ENCODE measurements around the gene RAB3A. TPM values are rescaled to one million over a fixed set of nuclear protein-coding genes. Genes with fewer than 3 reads are reported as not detected.

RAB3A gene
- total RNA-seq, 4 donors from 2014 or later = 0.30 to 0.76 (median 0.44) TPM; not detected in 1

DNA sequence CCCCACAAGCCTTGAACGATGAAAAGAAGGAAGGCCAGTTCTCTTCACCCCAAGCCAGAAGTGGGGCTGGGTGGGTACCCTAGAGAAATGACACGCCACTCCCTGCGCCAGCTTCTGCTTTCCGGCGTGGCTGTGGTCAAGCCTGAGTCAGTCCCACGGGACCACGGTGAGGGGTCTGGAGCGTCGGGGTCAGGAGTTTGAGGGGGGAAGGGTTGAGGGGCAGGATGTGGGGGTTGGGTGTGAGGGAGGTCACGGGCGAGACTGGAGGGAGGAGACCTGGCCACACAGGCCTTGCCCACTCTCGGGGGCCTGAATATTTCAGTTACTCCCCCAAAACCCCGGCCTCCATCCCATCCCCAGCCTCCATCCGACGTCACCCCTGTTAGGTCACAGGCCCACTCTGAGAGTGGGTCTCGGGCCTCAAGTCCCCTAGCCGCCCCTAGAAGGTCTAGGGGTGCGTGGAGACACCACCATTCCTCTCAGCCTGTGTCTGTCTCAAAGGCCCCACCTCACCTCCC lies 30.7 kb downstream of the RAB3A start:
- intact Hi-C loops (cut with DNase I) = no loop called here
- peak overlapping the region; percentile 60 to 74 (median 66) for H3K4me3 ChIP-seq

DNA sequence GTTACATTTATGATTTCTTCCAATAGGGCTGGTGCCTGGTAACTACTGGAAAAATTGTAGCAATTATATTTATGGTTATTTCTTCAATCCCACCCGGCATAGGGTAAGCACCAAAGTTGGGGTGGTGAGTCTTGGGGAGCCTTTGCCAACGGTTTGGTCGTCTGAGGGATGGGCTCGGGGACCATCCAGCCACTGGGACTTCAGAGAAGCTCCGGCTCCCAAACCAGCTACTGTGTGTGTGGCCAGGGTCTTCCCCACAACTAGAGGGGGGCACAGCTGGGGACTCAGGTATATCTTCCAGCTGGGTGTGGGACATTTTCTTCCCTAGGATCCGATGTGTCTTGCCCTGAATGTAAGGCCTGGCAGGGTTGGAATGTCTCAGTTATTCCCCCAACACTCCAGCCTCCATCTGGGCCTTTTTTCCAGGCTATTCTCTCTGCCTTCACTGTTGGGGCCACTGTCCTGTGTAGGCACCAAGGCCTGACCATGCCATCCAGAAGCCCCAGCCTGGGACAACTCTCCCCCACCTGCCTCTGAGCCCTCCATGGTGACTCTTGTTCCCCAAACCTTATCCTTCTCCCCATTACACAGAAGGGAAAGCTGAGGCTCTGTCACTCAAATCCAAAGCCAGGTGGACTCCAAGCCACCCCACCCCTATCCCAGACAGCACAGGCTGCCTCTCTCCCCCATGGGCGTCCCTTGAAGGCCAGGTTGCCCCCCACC lies 31.4 kb downstream of the RAB3A start:
- H3K36me3 ChIP-seq = peaks cover 8 to 34% (median 10%) of the 10 kb centered on the region in 3 donors
- H3K4me3 ChIP-seq = no peak overlapping the region
- 82 to 86% methylated on average over 6 to 7 of the region's 7 CpGs for whole genome bisulfite sequencing, 2 donors
- H3K27me3 ChIP-seq = no peaks in the 10 kb centered on the region
- peak overlapping the region; percentile 67 to 80 (median 72) for H3K27ac ChIP-seq
- no peak for TF ChIP-seq POLR2A (IDR thresholded peaks at IDR 0.05)
- TF ChIP-seq, protein P1, sequence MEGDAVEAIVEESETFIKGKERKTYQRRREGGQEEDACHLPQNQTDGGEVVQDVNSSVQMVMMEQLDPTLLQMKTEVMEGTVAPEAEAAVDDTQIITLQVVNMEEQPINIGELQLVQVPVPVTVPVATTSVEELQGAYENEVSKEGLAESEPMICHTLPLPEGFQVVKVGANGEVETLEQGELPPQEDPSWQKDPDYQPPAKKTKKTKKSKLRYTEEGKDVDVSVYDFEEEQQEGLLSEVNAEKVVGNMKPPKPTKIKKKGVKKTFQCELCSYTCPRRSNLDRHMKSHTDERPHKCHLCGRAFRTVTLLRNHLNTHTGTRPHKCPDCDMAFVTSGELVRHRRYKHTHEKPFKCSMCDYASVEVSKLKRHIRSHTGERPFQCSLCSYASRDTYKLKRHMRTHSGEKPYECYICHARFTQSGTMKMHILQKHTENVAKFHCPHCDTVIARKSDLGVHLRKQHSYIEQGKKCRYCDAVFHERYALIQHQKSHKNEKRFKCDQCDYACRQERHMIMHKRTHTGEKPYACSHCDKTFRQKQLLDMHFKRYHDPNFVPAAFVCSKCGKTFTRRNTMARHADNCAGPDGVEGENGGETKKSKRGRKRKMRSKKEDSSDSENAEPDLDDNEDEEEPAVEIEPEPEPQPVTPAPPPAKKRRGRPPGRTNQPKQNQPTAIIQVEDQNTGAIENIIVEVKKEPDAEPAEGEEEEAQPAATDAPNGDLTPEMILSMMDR (IDR thresholded peaks at IDR 0.05) = no peak
- no peaks in the 10 kb centered on the region for H3K9me3 ChIP-seq
- peaks cover 7 to 39% (median 14%) of the 10 kb centered on the region in 3 donors for H3K4me1 ChIP-seq
- DNase-seq = no peak
- intact Hi-C loops (cut with DNase I) = no loop called here

More for the DNA sequence above, 30.7 kb downstream of the RAB3A start:
- no peak for TF ChIP-seq POLR2A (IDR thresholded peaks at IDR 0.05)
- TF ChIP-seq, protein P1 (IDR thresholded peaks at IDR 0.05) = no peak
- 41 to 60% methylated on average over 2 to 5 of the region's 18 CpGs for whole genome bisulfite sequencing, 2 donors
- no peak for DNase-seq
- Histone ChIP-seq H3K9me3 (no peaks in the 10 kb centered on the region), H3K36me3 (peaks cover 7 to 33% (median 10%) of the 10 kb centered on the region in 3 donors), H3K27me3 (no peaks in the 10 kb centered on the region), H3K4me1 (peaks cover 7 to 39% (median 14%) of the 10 kb centered on the region in 3 donors), H3K27ac (peak overlapping the region; percentile 67 to 80 (median 72))

DNA sequence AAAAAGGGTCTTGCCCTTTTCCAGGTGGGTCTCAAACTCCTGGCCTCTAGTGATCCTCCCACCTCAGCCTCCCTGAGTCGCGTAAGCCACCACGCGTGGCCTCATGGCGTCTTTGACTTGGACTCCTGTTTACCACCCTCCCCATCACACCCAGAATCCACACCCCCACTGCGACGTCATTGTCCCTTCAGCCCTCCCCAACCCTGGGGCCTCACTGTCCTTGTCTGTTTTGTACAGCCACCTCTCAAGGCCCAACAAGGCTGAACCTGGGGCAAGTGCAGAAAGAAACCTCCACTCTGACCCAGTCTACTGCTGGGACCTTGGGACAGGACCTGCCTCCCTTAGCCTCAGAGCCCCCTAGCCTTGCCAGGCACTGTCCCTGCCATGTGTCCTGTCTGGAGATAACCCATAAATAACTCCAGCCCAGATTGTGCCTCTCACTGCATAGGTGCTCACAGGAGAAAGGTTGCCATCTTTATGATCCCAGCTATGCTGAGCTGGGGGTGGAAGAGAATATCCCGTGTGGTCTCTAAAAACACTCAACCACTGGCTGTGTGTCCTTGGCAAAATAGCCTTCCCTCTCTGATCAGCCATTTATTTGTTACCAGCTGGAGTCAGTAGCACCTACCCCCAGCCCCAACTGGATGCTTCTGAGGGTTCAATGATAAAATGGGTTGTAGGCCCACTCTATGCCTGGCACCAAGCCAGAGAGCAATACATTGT lies 32.1 kb downstream of the RAB3A start:
- intact Hi-C loops (cut with DNase I) = no loop called here

DNA sequence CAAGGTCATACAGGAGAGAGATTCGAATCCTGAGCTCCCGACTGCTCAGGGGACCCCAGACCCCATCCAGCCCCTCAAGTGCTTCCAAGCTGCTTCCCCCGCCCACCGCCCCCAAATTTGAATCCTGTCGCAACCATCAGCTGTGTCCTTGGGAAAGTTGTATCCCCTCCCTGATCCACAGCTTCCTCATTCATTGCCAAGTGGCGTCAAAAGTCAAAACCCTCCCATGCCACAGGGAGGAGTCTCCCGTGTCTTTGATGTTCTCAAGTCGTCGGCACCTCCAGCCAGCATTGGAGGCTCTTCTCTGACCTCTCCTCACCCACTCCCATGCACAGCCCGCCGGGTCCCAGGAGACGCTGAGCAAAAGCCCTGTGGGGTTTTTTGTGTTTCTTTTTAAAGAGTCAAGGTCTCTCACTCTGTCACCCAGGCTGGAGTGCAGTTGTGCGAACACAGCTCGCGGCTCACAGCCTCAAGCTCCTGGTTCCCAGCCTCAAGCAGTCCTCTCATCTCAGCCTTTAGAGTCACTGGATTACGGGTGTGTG lies 33.1 kb downstream of the RAB3A start:
- H3K27ac ChIP-seq = peak overlapping the region; percentile 30 to 71 (median 48)
- H3K9me3 ChIP-seq = no peaks in the 10 kb centered on the region
- peak in 2 of 4 donors; percentile 31 to 50 for TF ChIP-seq POLR2A (IDR thresholded peaks at IDR 0.05)
- TF ChIP-seq, protein P1 (IDR thresholded peaks at IDR 0.05) = no peak
- peaks cover 19 to 42% (median 24%) of the 10 kb centered on the region in 3 donors for H3K36me3 ChIP-seq
- H3K27me3 ChIP-seq = no peaks in the 10 kb centered on the region
- H3K4me1 ChIP-seq = peaks cover 7 to 39% (median 14%) of the 10 kb centered on the region in 3 donors
- H3K4me3 ChIP-seq = no peak overlapping the region
- no peak for DNase-seq
- WGBS, 2 donors = 51 to 57% methylated on average over 11 to 14 of the region's 16 CpGs
- intact Hi-C loops (cut with DNase I) = no loop called here

More for the DNA sequence above, 32.1 kb downstream of the RAB3A start:
- no peak for TF ChIP-seq POLR2A (IDR thresholded peaks at IDR 0.05)
- TF ChIP-seq, protein P1 (IDR thresholded peaks at IDR 0.05) = no peak
- 83 to 84% methylated on average over 8 of the region's 8 CpGs for WGBS, 2 donors
- Histone ChIP-seq H3K4me1 (peaks cover 7 to 39% (median 14%) of the 10 kb centered on the region in 3 donors), H3K27ac (peak overlapping the region in 2 of 4 donors; percentile 71 to 73), H3K36me3 (peaks cover 14 to 34% (median 15%) of the 10 kb centered on the region in 3 donors), H3K9me3 (no peaks in the 10 kb centered on the region), H3K27me3 (no peaks in the 10 kb centered on the region), H3K4me3 (no peak overlapping the region)
- DNase-seq = no peak

Data from esophagus squamous epithelium (tissue), 5 donors.